ENCODE data around the gene SPX.

GRCh38 chr12:21577516-21577915 is 51.4 kb downstream of the SPX start:
- TF ChIP-seq CTCF (IDR thresholded peaks at IDR 0.05) (no peak), POLR2A (IDR thresholded peaks at IDR 0.05) (no peak)

Measured in tibial nerve (tissue), 3 donors.